Putamen (tissue), 1 donor: ENCODE data around the gene NLRP14.

Experiments
- DNase-seq: peaks from one replicate; pipeline ENCODE4 v3.0.0-alpha.2; 2016; ENCODE audit warnings: low spot score

NLRP14 gene, protein sequence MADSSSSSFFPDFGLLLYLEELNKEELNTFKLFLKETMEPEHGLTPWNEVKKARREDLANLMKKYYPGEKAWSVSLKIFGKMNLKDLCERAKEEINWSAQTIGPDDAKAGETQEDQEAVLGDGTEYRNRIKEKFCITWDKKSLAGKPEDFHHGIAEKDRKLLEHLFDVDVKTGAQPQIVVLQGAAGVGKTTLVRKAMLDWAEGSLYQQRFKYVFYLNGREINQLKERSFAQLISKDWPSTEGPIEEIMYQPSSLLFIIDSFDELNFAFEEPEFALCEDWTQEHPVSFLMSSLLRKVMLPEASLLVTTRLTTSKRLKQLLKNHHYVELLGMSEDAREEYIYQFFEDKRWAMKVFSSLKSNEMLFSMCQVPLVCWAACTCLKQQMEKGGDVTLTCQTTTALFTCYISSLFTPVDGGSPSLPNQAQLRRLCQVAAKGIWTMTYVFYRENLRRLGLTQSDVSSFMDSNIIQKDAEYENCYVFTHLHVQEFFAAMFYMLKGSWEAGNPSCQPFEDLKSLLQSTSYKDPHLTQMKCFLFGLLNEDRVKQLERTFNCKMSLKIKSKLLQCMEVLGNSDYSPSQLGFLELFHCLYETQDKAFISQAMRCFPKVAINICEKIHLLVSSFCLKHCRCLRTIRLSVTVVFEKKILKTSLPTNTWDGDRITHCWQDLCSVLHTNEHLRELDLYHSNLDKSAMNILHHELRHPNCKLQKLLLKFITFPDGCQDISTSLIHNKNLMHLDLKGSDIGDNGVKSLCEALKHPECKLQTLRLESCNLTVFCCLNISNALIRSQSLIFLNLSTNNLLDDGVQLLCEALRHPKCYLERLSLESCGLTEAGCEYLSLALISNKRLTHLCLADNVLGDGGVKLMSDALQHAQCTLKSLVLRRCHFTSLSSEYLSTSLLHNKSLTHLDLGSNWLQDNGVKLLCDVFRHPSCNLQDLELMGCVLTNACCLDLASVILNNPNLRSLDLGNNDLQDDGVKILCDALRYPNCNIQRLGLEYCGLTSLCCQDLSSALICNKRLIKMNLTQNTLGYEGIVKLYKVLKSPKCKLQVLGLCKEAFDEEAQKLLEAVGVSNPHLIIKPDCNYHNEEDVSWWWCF

DNA sequence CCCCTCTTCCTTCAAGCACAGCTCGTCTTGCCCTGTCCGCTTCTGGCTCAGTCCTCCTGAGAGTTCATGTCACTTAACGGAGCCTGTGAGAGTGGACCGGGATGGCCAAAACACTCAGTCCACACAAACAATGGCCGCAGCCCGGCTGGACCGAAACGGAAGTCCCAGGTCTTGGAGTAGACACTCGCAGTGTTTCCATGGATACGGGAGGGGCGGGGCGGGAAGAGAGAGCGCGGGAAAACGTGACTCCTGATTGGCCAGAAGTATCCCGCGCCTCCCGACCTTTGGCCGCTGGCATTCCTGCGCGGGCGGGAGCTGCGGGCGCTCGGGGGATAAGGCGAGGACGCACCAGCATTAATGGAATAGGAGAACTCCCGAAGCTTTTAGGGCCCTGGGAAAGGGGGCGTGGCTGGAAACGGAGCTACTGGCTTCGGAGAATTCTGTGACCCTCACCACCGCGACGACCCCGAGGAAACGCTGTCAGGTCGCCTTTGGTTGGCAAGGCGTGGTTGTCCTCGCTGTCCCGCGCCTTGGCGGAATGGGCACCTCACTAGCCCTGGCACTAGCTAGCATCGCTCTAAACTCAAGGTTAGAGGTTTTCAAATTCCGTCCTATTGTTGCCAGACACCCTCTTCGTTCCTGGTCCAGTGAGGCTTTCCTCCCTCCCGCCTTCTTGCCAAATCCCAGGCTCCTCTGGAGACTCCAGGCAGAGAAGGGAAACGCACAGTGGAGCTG lies at the start of gene NLRP14, which contains the start of gene ZNF214:
Gene NLRP14, plus strand, starts transcription at position 297 of the 735 bp plus-strand sequence. CDS start 18,108 bp downstream, outside the sequence.
Gene ZNF214, minus strand, starts transcription at position 164 of the 735 bp plus-strand sequence. CDS start 17,511 bp downstream, outside the sequence.
- DNase-seq, result peak; percentile 89

DNA sequence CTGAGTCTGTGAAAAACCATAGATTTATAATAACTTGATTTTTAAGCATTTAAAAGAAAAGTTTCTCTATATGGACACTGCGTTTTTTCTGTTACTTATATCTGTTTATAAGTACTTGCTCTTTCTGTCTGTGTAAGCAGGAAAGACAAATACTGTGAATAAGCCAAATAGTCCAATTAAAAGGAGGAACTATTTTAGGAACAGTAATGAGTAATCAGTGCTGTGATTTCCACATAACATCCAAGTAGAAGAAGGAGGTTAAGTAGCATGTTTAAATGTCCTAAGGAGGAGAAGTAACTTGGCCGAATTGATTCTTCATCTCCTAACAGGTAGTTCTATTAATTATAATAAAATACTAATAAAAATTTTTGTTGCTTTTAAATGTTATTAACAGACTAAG lies 40.9 kb upstream of the NLRP14 start:
- DNase-seq, result no peak

DNA sequence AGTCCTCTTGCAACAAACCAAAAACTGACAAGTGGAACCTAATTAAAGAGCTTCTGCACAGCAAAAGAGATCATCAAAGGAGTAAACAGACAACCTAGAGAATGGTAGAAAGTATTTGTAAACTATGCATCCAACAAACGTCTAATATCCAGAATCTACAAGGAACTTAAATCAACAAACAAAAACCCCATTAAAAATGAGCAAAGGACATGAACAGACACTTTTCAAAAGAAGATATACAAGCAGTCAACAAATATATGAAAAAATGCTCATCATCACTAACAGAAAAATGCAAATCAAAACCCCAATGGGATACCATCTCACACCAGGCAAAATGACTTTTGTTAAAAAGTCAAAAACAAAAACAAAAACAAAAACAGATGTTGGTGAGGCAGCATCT lies 33.8 kb upstream of the NLRP14 start:
- no peak for DNase-seq

DNA sequence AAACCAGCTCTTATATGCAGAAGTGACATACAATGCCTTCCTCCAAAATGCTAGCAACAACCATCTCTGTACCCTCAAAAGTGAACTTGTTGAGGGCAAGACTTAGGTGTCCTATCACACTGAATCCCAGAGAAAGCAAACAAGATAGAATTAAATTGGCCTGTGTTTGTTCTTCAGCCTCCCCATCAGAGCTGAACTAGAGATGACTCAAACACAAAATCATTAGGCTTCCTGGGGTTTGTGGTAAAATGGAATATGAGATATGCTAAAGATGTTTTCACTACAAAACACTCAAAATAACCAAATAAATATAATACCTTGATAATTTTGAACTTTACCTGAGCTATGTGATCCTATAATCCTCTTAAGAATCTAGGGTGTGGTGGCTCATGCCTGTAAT lies 31.8 kb upstream of the NLRP14 start:
- DNase-seq, result no peak

DNA sequence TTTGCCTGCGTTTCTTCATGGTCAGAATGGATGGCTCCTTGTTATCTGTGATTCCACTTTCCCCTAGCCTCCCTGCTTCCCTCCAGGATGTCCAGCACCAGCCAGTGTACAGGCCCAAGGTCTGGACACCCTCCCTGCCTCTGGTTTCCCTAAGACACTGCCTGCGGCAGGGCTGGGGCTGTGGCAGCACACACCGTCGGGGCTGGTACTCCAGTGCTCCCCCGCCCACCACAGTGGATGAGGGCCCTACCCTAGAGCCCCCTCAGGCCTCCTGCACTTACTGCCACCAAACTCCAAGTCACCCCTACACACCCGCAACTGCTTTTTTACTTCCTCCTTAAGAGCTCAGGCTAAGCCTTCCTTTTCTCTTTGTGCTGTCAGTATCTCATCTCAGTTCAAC lies 29.1 kb upstream of the NLRP14 start:
- DNase-seq, result no peak

DNA sequence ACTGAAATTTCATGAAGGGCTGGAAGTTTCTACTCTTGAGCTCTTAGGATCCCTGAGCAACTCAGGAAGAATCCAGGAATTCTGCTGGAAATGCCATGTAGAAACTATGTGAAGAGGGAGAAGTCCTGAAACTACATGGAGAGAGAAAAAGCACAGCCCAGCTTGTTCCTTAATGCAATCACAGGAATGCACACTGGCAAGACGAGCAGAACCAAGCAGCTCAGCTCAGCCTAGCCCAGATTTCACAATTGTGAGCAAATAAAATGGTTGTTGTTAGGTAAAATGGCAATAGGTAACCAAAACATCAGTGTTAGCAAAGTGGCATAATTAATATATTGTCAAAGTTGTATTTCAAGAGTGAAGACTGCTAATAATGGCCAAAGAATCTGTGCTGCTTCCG lies 28.3 kb upstream of the NLRP14 start:
- no peak for DNase-seq

DNA sequence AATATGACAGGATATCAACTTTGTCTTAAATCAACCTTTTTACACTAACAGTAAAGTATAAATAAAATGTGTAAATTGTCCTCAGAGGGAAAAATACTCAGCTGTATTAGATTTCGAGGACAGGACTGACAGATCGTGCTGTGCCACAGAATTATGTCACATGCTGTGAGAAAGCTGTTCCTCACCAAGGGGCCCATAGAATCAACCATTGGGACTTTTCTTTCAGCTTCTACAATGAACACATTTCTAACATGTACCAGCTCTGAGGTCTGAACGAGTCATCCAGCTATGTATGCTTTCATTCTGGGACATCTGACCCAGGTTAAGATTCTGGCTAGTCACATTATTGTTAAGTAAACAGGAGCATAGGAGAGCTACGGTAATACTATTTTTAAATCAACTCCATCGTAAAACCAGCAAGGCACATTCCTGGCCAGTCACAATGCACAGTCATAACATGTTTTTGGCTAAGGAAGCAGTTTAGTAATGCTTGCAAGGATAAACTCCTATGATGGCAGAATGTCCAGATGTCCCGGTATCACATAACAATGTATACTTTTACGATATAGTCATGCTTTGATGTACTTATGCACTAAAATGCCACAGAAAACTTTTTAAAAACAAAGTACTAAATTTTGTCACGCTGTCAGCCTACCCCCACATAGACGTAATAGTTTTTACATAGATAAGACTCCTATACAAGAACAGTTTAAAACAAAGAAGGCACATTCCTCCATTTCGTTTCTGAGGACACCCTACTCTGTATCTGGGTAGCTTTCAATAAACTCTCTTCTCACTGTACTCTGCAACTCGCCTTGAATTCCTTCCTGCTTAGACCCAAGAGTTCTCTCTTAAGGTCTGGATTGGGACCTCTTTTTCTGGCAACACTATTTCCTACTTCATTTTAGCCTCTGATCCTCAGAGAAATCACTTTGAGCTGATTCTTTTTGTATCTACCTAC lies 27.5 kb upstream of the NLRP14 start:
- DNase-seq, result no peak

DNA sequence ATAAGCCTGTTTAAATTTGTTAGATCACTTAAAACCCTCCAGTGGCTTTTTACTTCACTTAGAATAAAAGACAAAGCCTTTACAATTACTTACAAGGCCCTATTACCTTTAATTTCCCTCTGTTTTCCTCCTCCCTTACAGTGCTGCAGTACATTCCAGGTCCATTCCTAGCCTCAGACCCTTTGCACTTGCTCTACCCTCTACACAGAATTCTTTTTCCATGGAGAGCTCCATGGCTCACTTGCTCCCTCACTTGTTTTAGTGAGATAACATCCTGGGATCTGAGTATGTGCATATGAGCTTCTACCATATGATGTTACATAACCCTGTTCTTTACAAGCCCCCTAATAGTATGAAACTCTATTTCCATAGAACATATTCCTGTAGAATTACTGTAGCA lies 24.6 kb upstream of the NLRP14 start:
- DNase-seq, result no peak

DNA sequence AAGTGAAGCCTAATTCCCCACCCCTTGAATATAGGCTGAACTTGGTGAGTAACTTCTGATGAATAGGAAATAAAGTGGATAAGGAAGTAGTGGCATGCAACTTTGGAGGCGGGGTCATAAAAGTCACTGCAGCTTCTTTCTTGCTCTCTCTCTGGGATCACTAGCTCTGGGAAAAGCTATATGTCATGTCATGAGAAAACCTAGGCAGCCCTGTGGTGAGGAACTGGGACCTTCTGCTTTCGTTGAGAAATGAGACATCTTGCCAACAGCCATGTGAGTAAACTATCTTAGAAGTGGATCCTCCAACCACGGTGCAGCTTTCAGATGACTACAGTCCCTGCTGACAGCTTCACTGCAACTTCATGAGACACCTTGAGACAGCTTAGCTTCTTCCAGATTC lies 15.8 kb upstream of the NLRP14 start:
- DNase-seq, result no peak

DNA sequence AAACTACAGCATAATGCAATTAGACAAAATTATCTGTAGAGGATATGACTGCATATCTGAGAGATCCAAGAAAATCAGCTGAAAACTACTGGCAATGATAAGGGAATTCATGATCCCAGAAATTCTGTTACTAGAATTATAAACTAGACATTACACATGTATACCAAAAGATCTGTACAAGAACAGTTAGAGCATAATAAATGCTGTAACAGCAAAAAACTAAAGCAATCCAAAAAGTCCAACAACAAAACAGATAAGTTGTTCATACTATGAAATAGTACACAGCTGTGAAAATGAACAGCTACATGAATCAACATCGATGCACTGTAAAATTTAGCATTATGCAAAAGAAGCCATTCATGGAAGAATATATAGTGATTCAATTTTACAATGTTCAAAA lies 6.2 kb upstream of the NLRP14 start:
- no peak for DNase-seq

DNA sequence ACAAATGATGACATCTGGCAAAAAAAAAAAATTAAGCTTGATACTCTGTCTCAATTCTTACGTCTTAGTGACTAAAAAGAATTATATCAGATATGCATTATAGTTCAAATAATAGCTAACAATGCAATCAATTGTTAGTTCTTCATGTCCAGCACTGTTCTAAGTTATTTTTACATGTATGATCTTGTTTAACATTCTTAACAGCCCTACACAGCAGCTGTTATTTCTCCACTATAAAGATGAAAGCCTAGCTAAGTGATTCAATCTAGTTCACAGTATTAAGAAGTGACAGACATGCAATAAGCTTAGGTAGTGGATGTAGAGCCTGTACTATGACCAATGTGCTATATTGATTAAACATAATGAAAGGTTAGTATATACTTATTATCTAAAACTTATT lies 4.3 kb upstream of the NLRP14 start:
- DNase-seq, result no peak

DNA sequence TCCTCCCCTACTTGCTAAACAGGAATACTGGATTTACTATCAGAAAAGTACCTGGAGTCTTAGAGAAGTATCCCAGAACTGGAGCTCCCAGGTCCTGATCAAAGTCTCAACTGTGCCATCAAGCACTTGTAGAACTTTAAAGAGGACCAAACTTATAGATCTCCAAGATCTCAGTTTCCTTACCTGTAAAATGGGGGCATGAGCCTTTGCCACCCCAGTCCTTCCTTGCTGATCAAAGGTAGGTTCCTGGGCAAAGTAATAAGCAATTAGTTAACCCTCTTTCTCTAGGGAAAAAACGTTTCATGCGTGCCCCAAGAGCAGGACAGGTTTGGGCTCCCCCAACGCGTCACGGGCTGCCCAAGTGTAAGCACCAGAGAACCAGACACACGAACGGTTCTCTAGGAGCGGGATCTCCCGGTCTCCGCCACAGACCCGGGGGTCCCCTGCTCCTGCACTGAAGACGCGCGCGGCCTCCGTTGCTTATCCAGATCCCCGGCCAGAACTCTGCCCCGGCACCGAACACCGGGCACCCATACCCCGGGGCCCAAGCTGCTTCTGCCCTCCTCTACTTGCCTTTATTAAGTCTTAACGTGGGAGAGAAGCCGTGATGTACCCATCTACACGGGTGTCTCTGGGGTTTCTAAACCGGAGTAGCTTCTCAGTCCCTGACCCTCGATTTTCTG lies 638 bp upstream of the NLRP14 start:
- peak; percentile 4 for DNase-seq

DNA sequence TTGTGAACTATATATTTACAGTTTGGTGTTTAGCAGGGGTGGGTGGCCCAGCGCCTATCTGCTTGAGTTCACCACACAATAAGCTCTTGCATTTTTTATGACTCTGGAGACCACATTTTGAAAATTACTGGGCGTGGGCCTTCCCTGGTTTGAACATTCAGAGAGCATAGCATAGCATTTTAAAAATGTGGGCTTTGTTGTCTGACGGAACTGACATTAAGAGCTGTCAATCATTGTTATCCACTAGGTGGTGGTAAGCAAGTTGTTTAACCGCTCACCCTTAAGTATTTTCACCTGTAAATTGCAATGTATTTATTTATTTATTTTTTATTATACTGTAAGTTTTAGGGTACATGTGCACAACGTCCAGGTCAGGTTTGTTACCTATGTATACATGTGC lies 1.0 kb downstream of the NLRP14 start:
- no peak for DNase-seq

DNA sequence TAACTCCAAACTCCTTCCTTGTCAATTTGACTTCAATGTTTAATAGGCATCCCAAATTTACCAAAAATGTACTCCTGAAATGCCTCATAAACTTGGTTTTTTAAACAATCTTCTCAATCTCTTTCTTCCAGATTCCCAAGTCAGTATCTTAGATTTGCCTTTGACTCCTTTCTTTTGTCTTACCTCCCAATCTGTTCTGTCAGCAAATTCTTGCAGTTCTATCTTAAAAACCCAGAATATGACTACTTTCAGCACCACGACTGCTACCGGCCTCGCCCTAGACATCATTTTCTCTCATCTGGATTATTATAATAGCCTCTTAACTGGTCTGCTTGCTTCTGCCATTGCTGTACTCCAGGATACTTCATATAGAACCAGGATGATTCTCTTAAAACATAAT lies 7.9 kb downstream of the NLRP14 start:
- DNase-seq, result no peak

DNA sequence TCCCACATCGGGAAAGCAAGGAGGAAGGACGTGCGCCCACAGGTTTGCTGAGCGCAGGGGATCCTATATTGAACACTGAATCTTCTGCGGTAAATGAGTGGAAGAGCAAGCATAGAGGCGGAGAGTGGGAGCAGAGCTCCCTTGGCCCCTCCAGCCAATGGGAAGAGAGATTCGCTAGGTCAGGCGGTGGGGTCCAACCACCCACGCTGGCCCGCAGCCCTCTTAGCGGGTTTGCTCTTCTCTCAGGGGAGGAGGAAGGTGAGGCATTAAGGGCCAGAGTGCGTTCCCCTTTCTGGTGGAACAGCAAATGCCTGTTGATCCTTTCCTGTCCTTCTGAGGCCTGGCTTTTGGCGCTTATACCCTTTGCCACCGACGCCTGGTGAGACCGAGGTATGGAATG lies 10.6 kb downstream of the NLRP14 start:
- no peak for DNase-seq

DNA sequence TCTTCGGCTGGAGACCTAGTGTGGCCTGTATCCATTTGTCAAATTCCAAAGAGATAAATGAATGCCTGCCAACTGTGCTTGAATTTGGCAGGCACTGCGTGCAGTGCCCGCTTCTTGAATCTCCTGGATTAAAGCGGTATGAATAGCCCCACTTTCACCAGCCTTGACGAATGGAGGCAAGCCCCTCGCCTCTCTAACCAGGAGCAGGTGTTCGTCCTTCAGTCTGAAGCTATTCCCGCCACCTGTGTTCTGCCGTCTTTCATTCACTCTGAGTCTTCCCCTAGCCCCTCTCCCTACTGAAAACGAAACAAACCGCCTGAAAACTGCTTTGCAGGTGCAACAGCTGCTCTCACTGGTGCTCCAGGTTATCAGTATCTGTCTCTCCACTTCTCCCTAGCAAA lies 11.2 kb downstream of the NLRP14 start:
- DNase-seq, result no peak

DNA sequence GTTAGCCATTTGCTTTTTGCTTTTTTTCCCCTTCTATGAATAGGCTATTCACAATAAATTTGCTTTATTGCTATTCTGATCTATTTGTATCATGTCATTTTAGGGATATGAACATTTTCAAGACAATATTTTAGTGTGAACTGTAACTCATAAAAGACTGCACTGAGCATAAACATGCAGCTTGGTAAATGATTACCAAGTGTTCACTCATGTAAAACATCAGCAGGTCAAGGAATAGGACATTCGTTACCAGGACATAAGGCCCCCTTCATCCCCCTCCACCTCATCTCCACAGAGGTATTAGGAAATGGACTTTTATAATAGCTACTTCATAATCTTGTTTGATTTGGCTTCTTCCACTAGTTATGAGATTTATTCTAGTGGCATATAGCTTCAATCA lies 12.4 kb downstream of the NLRP14 start:
- DNase-seq, result no peak

DNA sequence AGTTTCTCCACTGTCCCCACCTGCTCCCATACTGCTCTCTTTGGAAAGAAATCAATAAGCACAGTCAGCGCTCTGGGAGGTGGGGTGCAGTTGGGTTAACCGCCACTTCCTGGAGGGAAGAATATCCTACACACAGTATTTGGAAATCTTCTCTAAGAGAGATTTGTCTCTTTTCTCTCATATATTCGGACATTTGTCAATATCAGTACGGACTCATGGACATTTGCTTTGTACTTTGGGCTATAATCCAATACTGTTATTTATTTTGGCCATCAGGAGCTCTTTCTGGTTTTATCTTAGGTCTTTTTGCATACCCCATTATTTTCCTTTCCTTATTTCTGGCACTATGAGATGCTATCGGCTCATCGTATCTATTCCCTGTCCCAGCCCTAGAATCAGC lies 13.7 kb downstream of the NLRP14 start:
- no peak for DNase-seq

DNA sequence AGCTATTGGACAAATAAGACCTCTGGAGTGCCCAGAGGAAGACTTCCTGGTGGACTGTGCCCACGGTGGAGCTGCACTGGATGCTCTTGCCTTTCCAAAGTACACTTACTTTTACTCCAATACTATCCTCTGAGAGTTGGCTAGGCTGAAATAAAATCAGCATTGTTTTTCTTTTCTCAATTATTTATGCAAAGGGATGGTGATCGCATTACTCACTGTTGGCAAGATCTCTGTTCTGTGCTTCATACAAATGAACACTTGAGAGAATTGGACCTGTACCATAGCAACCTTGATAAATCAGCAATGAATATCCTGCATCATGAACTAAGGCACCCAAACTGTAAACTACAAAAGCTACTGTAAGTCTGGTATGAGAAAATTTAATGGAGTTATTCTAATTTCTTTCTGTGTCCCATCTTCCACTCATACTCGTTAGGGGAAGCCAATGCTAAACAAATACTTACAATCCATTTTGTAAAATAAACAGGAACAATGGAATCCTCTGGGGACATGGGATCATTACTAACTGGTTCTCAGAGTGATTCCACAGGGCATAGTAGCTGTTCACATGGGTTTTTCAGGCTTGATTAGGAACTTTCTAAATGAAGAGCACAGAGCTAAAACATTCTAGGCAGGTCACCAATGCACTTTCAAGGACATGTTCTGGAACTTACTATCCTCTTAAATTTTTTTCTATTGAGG lies 26.3 kb downstream of the NLRP14 start:
- DNase-seq, result no peak

DNA sequence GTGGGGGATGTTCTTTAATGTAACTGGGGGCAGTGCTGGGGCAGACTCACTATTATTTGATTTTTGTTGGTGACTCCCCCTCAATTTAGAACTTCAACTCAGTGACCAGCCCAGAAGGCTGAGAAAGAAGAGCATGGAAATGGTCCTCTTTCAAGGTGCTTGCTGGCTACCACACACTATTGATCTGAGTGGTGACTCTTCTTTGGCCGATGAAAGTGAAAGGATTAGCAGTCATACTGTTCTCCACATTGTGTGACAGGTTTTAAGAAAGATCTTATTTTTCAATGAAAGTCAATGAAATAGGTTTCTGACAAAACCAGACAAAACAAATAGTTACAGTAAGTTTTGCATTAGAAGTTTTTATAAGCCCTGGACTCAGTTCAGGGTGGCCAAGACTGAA lies 29.9 kb downstream of the NLRP14 start:
- DNase-seq, result no peak
